ENCODE results near the gene MRPL51. TPM values are rescaled to one million over a fixed set of nuclear protein-coding genes. Genes with fewer than 3 reads are reported as not detected.
A peak's percentile ranks its signal among the peaks of the same experiment; 100 is the strongest.

The MRPL51 gene
- total and polyA plus RNA-seq, 2 donors (not counting 1 experiment from before 2014, with no cell fraction given), result 18.6 to 72.6 TPM

- peak overlapping the region; percentile 97 for H3K4me3 Mint-ChIP-seq
- H3K79me2 ChIP-seq (ENCODE audit: control insufficient read depth, insufficient read depth, low read length), result peaks cover 64% of the 10 kb centered on the region
- peaks cover 0 to 30% of the 10 kb centered on the region in 2 experiments for H3K36me3 ChIP-seq (replicated peaks in 1 of 2; ENCODE audit: control extremely low read depth in 1 of 2, control insufficient read depth in 1 of 2, extremely low read depth in 1 of 2, insufficient read depth in 2 of 2, low read length in 1 of 2)
- peak overlapping the region; percentile 80 for H2AFZ ChIP-seq (ENCODE audit: insufficient read depth, low read depth, low read length, poor library complexity, severe bottlenecking)
- ATAC-seq (ENCODE audit: low read depth) (no peak), DNase-seq (no peak)
- H3K9ac ChIP-seq (ENCODE audit: low read length), result peak overlapping the region; percentile 98
- ChIA-PET POLR2A (interaction anchor here (0.6 to 3.4 kb wide), 8 partner anchors 8 to 164 kb away, joined by 3 to 54 read pairs (median 12); partner anchors contain the start of genes GAPDH and VAMP1), CTCF (interaction anchor here (0.5 to 5.2 kb wide), 13 partner anchors 11 to 103 kb away, joined by 3 to 80 read pairs (median 3); partner anchors contain the start of gene VAMP1)
- peak overlapping the region; percentile 96 to 98 for H3K27ac ChIP-seq (ENCODE audit: low read length in 2 of 2)
- no peaks in the 10 kb centered on the region for H3K27me3 Mint-ChIP-seq
- H3K4me2 ChIP-seq (replicated peaks; ENCODE audit: low read depth, low read length, poor library complexity, severe bottlenecking), result peak overlapping the region; percentile 83
- peaks cover 40 to 62% of the 10 kb centered on the region in 2 donors for H3K4me1 ChIP-seq (ENCODE audit: control insufficient read depth in 2 of 2, insufficient read depth in 2 of 2, low read length in 2 of 2)
- H3K4me1 Mint-ChIP-seq, result peaks cover 68% of the 10 kb centered on the region
- no peaks in the 10 kb centered on the region for H3K27me3 ChIP-seq (replicated peaks in 1 of 4; ENCODE audit: control extremely low read depth in 1 of 4, control insufficient read depth in 3 of 4, insufficient read depth in 4 of 4, low read length in 3 of 4)
- peak overlapping the region; percentile 86 to 97 (median 94) for H3K4me3 ChIP-seq (ENCODE audit: control extremely low read depth in 1 of 5, extremely low read depth in 1 of 5, insufficient read depth in 1 of 5, low read depth in 2 of 5, low read length in 4 of 5)
- H3K9me3 Mint-ChIP-seq (ENCODE audit: insufficient read depth), result no peaks in the 10 kb centered on the region
- peak overlapping the region; percentile 99 for H3K27ac Mint-ChIP-seq
- WGBS (ENCODE audit: insufficient coverage), result 26% methylated on average over 11 of the region's 11 CpGs
- intact Hi-C loops (cut with micrococcal nuclease), result loop anchor here (1.0 kb wide), 1 partner anchor 28 kb away; no protein-coding TSS in a partner anchor
- H4K20me1 ChIP-seq (ENCODE audit: control insufficient read depth, insufficient read depth, low read length, poor library complexity, severe bottlenecking), result no peaks in the 10 kb centered on the region
- no peaks in the 10 kb centered on the region for H3K9me3 ChIP-seq (ENCODE audit: control extremely low read depth in 1 of 3, control insufficient read depth in 2 of 3, insufficient read depth in 1 of 3, low read length in 2 of 3)
- TF ChIP-seq EZH2 (IDR thresholded peaks at IDR 0.05; ENCODE audit: borderline replicate concordance, insufficient read depth, low read depth, low read length, poor library complexity, severe bottlenecking) (no peak), CTCF (IDR thresholded peaks at IDR 0.05) (no peak)
Measured at GRCh38 chr12:6450869-6451347, 42.2 kb downstream of the MRPL51 start.
